Stimulated activated CD8-positive, alpha-beta memory T cell treated with anti-CD3 and anti-CD28 coated beads, Interleukin-4, amount 100 ng/mL, for 24 hours (primary cell): Measurements from ENCODE around the gene LGALSL.

Experiments used
- DNase-seq: peaks from one replicate; pipeline ENCODE4 v3.0.0-alpha.2; 2020; ENCODE audit warnings: low read depth

The LGALSL gene

DNA sequence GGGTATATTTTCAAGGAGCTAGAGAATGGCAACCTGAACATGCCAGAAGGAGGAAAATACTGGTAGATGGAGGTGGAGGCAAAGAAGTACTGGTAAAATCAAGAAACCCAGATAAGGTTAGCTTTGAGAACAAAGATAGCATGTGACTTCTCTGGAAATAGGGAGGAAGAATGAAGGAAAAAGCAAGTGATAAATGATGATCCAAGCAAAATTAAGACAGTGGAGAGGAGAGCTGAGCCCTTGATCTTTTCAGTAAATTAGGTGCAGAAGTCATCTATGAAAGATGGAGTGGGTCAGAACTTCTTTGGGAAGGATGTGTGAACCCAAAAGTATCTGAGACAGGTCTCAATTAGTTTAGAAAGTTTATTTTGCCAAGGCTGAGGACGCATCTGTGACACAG, 44.5 kb downstream of the LGALSL start:
- no peak for DNase-seq

GRCh38 chr2:64500549-64500948, 46.6 kb downstream of the LGALSL start:
- DNase-seq, result no peak

DNA sequence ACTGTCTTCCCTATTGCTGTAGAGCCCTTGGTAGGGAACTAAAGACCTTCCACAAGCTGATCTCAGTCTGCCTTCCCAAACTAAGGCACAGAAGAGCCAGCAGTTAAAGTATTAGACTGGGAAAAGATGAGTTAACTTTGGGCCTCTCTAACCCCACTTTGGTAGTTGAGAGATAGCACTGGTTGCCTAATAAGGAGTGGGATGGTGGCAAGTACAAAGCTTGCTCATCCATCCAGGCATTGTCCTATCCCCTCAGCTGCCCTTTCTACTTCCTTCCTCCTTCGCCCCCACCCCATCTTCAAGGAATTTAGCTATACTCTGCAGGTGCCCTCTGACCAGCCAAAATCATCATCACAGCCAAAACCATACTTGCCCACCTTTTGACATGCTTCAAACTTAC, 48.0 kb downstream of the LGALSL start:
- DNase-seq, result no peak

GRCh38 chr2:64502860-64503259, 48.9 kb downstream of the LGALSL start:
- no peak for DNase-seq

GRCh38 chr2:64504774-64505720, 51.1 kb downstream of the LGALSL start:
- no peak for DNase-seq

DNA sequence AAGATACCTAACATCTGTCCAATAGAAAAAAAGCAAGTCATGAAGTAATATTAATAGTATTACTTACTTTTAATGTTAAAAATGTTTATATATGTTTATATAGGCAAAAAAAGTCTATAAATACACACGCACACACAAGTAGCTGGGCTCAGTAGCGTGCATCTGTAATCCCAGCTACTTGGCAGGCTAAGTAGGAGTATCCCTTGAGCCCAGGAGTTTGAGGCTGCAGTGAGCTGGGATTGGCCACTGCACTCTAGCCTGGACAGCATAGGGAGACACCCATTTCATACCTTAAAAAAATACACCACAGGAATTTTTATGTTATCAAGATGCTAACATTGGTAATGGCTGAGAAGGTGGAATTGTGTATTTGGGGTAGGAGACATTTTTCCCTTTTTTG, 52.7 kb downstream of the LGALSL start:
- no peak for DNase-seq
